Hematopoietic multipotent progenitor cell treated with erythropoietin and hydrocortisone succinate and interleukin-3 and kit ligand, for 6 days (in vitro differentiated cells): ENCODE measurements around the gene DOK6.
A peak's percentile ranks its signal among the peaks of the same experiment; 100 is the strongest.
"Not testable (repeated sequence)": the region's sequence is repeated elsewhere in the genome, so short reads cannot be mapped to it uniquely, and the experiment has no call there.

ENCODE experiments used
- DNase-seq: peaks from one replicate; pipeline ENCODE4 v3.0.0-alpha.2; 2015

DOK6 gene

DNA sequence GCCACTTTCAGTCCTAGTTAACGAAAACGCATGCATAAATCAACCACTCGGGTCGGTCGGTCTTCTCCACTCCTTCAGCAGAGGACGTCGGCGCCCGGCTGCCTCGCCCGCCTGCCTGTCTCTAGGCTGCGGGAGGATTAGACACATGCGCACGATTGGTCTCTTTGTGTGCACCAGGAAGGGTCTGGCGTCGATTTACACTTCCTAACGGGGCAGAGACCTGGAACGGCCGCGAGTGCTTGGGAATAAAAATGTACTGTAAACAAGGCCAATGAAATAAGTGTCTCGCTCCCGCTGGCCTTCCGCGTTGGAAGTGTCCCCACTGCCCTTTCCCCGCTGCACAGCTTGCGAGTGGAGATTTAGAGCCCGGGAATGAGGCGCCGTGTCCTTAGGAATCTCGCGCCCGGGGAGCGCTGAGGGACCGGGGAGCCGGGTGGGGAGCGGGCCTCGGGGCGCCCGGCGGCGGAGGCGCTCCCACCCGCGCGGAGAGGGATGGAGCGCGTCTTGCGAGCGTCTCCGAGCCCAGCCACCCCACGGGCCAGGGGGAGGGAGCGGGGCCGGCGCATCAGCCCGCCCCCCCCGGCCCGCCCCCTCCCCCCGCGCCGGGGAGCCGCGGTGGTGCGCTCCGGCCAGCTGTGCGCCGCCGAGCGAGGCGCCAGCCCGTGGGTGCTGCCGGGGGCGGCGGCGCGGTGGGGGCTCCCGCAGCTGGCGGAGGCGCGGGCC is at the start of gene DOK6:
Gene DOK6, plus strand, starts transcription at position 636 of the 723 bp plus-strand sequence.
- peak; percentile 12 for DNase-seq

- DNase-seq = no peak
Measured at GRCh38 chr18:69353023-69353422, 47.7 kb upstream of the DOK6 start.

GRCh38 chr18:69357590-69357989 is 43.1 kb upstream of the DOK6 start:
- DNase-seq = no peak

GRCh38 chr18:69358212-69358895 is 42.3 kb upstream of the DOK6 start:
- DNase-seq = no peak

GRCh38 chr18:69359768-69360167 is 40.9 kb upstream of the DOK6 start:
- not testable (repeated sequence) for DNase-seq

DNA sequence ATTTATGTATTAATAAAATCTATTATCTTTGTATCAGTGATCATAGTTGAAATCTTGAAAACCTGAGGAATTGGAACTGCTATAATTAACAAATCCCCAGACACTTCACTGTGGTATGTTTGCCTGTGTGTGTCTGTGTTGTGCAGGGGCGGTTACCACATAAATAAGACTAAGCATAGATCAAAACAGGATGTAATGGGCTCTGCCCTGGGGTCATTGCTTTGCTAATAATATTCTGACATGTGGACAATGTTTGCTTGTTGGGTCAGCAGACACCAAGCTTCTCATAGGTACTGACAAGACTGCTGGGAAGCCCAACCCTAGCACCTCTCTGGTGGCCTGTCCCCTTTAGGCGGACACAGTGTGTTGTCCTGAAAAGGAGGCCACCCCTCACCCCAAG is 35.8 kb upstream of the DOK6 start:
- DNase-seq = no peak

DNA sequence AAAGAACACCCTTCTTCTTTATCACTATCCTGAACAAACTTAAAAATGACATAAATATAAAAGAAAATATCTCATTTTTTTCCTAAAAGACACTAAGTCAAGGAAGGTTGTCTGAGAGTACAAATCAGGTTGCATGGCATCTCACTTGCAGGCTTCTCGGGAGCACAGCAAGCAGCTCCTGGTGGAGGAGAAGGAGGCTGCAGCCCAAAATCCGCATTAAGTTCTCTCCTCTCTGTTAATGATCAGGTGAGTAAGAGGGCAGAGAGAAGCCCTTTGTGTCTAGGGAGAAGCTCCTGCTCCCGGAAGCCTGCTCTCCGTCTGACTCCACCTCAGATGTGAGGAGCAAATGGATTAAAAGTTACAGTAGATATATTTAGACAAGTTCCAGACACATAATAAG is 35.0 kb upstream of the DOK6 start:
- DNase-seq = no peak

- DNase-seq = no peak
Measured at GRCh38 chr18:69367104-69367503, 33.6 kb upstream of the DOK6 start.

GRCh38 chr18:69371729-69372128 is 29.0 kb upstream of the DOK6 start:
- DNase-seq = no peak

DNA sequence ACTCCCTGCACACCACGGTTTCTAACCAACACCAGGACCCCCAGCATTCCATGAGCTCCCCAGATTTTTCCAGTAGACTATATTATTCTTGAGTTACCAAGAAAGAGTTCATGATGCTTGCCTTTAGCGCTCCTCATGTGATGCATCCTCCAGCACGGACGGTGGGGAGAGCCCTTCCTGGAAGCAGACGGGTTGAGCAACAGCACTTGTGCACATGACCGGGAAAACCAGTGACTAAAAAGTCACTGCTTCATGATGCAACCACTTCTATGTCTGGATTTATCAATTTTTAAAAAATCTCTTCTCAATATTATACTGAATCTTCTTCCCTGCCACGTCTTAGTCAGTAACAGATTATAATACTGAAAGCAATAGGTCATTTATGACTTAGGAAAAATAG is 20.4 kb upstream of the DOK6 start:
- no peak for DNase-seq

DNA sequence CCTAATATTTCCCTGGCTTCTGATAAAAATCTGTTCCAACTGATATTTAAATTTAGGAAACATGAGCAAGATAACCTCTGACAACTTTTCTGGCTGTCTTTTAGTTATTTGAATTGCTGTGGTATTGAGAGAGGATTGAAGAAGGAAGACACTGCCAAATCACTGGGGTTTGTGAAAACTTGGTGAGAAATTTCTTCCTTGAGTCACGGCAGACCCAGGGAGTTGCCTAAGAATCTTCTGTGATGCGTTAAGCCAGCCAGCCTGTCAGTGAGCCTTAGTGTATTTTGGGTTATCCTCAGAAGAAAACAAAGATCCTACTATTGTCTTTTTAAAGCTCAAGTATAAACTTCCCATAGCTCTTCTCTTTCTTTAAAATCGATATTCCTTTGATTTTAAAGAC is 17.5 kb upstream of the DOK6 start:
- no peak for DNase-seq

DNA sequence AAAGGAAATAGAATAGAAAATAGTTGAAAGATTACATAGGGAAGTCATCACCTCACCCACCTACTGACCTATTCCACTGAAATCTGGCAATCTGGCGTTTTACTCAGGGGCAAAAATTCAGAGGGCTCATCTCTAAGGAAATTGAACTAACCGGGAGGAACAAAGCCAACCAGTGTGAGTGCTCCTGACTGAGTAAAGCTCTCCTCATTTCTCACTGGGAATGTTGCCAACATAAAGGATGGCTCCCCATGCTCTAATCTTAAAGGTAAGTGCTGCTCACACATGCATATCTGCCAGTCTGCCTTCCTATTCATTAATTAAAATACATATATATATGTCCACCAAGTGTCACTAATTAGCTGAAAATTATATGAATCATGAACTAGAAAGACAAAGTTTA is 13.5 kb upstream of the DOK6 start:
- no peak for DNase-seq

GRCh38 chr18:69388222-69388621 is 12.5 kb upstream of the DOK6 start:
- no peak for DNase-seq

GRCh38 chr18:69397096-69397495 is 3.6 kb upstream of the DOK6 start:
- DNase-seq = no peak

- DNase-seq = no peak
Measured at GRCh38 chr18:69399253-69399652, 1.4 kb upstream of the DOK6 start.

DNA sequence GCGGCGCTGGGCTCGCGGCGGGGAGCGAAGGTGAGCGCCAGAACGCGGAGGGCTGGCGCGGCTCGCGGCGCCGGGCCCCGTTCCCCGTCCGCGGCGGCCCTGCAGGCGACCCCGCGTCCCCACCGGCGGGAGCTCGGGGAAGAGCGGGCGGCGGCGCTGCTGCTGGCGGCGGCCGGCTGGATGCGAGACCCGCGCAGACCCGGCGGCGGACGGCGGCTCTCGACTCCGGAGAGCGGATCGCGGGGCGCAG is 213 bp downstream of the DOK6 start:
- DNase-seq = no peak

DNA sequence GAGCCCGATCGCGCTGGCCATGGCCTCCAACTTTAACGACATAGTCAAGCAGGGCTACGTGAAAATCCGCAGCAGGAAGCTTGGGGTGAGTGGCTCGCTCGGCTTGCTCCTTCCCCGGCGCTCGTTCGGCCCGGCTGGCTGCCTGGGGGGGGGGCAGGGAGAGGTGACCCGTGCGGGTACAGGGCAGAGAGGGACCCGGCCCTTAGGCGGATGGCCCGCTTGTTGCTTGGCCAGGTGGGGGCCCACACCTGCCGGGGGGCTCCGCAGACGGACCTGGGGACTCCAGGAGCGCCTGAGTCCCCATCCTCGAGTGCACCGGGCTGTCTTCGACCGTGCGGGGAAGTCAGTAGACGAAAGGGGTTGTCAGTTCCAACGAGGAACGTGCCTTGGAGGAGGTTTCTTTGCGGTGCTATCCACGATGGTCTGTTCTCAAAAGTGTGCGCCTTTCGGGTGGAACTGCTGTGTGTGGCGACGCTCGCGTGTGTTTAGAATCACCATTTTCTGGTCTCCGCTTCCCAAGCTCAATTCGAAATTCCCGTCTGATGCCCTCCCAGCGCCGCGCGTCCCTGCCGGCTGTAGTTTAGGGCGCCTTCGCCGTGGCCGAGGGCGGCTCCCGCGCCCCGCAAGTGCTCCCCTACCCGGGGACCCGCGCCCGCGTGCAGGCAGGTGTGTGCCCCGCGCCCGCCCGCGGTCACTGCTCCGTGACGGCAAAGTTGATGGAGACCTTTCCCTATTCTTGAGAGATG is 711 bp downstream of the DOK6 start:
- no peak for DNase-seq

DNA sequence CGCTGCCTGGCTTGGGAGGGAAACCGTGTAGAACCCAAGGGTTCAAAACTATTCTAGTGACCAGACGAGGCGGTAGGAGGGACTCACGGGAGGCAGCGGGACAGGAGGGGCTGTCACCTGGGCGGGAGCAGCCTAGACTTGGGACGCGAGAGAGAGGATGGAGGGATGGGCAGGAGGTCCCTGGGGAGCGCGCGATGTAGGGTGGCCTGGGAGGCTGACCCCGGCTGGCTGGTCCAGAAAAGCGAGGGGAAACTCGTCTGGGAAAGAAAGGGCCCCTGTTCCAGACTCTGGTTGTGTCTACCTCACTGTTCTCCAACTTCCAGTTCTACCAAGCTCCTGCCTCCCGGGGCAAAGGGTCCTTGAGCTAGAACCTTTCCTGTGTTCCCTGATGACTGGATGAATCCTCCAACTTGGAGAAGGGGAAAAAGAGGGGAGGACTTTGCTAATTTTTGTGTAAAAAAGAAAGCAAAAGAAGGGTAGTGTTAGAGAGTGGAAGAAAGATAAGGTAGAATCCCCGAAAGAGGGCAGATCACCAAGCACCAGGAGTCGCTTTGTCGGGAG is 1.4 kb downstream of the DOK6 start:
- DNase-seq = no peak

DNA sequence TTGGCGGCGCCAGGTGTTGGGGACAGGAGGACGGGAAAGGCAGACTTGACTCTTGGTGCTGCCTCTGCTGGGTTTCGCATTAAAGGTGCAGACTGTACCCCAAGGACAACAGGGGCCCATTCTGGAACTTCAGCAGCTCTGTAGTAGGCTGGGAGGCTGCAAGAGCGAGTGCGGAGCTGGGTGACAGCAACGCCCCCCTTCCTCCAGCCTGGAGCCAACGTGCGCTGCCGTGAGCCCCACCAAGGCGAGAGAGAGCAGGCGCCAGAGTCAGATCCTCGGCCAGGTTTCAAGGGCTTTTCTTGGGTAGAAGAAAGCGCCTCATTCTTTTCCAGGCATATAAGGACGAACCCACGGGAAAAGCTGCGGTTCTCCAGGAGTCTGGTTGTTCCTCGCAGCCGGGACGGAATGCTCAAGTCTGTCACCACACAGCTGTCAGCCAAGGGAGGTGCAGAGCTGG is 1.9 kb downstream of the DOK6 start:
- DNase-seq = no peak

DNA sequence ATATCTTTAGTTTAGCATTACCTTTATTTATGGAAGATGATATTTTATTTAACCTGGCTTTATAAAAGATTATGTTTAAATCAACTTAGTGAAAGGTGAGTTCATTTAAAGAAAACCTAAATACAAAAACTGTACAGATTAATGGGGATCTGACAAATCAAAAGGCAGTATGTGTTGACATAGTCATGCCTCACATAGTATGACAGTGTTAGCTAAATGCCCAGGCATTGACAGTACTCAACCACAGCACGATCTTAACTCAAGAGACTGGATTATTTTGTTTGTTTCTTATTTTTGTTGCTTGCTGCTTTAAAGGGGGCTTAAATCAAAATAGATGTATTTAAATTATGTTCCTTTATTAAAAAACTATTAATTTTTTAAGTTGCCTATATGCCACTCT is 7.8 kb downstream of the DOK6 start:
- DNase-seq = no peak

DNA sequence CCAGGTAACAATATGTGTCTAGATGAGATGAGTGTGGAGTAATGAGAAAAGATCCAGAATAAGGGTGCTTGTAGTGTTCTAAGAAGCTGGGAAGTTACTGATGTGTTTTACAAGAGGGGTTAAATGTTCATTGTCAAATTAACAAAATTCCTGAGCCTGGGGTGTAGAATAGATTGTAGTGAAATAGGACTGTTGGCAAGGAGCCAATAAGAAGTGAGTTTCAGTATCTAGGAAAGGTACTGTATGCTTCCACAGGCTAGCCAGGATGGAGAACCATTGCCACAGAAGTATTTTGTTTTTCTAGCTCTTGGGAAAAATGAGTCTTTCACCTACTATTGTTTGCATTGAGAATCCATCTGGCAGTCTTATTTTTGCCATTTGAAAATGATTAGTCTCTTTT is 10.5 kb downstream of the DOK6 start:
- DNase-seq = no peak

GRCh38 chr18:69414184-69414583 is 13.5 kb downstream of the DOK6 start:
- DNase-seq = no peak

DNA sequence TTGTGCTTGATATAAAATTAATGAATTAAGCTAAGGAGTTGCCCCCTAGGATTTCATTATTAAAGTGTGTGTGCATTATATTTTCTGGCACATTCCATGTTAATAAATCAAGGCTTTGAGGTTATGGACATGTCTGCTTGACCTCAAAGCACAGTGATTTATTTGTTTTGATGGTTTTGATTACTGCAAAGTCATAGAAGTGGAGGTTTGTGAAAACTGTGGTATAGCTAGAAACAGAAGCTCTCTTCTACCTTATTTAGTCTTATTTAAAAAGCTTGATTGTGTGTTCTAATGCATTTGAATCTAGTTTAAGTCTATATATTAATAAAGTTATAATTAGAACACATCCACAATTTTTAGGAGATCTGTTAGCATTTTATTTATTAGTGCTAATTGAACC is 32.2 kb downstream of the DOK6 start:
- DNase-seq = no peak

- DNase-seq = no peak
Measured at GRCh38 chr18:69435000-69435399, 34.3 kb downstream of the DOK6 start.
